ENCODE data around the gene KCNMB3.
"Not testable (repeated sequence)": the region's sequence is repeated elsewhere in the genome, so short reads cannot be mapped to it uniquely, and the experiment has no call there.

The KCNMB3 gene, protein sequence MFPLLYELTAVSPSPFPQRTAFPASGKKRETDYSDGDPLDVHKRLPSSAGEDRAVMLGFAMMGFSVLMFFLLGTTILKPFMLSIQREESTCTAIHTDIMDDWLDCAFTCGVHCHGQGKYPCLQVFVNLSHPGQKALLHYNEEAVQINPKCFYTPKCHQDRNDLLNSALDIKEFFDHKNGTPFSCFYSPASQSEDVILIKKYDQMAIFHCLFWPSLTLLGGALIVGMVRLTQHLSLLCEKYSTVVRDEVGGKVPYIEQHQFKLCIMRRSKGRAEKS

GRCh38 chr3:179250803-179251476 lies at the start of gene KCNMB3:
Gene KCNMB3, minus strand, starts transcription at chr3:179251114. Its CDS starts 124 bp downstream, at chr3:179250990.
- DNase-seq = no peak

GRCh38 chr3:179299999-179300613 lies 49.2 kb upstream of the KCNMB3 start:
- no peak for DNase-seq

DNA sequence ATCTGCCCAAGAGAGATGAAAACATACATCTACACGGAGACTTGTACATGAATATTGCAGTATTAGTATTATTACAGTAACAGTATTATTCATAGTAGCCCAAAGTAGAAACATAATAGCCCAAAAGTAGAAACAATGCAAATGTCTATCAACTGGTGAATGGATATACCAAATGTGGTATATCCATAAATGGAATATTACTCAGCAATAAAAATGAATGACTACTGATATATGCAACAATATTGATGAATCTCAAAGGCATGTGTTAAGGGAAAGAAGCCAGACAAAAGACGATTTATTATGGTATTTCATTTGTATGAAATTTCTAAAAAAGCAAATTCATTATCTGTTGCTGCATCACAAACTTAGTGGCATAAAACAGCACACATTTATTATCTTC lies 48.4 kb upstream of the KCNMB3 start:
- no peak for DNase-seq

GRCh38 chr3:179297971-179298725 lies 47.2 kb upstream of the KCNMB3 start:
- DNase-seq = no peak

DNA sequence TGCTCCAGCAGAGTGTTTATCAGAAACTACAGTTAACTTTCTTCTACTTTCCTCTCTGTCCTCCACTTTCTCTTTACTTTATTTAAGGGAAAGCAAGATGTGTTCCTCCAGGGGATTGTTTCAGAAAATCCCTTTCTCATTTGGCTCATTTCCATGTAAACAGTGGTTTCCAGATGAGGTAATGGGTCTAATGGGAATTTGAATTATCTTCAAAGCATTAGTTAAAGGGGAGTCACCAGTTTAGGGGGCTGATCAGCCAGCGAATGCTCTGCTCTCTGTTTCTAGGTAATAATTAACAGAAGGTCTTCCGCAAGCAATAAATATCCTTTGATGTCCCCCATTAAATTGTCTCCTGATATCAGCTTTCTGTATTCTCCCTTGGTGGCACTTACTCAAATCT lies 41.5 kb upstream of the KCNMB3 start:
- DNase-seq = no peak

DNA sequence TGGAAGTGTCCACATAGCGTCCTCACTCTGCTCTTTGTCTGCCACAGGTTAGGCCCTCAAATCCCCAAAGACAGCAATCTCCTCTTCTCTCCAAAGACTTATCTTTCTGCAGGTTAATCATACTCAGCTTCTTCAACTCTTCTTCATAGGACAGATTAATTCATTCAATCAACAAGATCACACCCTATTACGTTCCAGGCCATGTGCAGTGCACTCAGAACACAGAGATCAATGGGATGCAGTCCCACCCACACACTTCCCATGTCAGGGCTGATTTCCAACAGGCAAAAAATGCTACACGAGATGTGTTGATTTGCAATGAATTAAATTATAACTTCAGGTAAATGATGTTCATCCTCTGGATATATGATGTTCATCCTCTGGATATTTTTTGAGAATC lies 38.4 kb upstream of the KCNMB3 start:
- no peak for DNase-seq

DNA sequence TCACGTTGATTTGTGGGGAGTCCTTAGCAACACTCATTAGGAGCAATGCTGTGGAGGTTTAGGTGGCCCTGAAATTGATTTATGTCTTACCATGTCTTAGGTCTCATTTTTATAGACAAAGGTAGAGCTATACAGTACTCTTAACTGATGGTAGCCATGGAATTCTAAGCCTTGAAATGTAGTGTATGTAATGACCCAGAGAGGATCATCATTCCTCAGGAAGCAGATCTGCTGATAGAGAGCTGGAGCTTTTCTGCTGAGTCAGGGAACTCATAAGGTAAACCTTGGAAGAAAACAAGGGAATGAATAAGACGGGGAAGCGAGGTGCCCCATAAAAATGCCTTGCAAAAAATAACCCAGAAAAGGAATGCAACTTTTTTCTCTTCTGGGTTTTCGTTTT lies 37.9 kb upstream of the KCNMB3 start:
- DNase-seq = no peak

DNA sequence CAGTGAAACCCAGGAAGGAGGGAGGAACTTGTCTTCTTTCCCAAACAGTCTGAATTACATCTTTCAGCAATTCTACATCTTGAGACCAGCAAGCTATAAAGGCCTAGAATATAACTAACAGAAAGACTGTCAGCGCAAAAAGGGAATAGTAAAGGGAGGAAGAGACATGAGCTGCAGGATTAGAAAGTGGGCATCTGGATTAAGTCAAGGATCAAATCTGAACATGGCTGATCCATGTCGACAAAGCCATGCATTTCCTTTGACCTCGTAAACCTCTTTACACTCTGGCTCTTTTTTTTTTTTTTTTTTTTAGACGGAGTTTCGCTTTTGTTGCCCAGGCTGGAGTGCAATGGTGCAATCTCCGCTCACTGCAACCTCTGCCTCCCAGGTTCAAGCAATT lies 35.4 kb upstream of the KCNMB3 start:
- no peak for DNase-seq

GRCh38 chr3:179281825-179282224 lies 30.9 kb upstream of the KCNMB3 start:
- no peak for DNase-seq

DNA sequence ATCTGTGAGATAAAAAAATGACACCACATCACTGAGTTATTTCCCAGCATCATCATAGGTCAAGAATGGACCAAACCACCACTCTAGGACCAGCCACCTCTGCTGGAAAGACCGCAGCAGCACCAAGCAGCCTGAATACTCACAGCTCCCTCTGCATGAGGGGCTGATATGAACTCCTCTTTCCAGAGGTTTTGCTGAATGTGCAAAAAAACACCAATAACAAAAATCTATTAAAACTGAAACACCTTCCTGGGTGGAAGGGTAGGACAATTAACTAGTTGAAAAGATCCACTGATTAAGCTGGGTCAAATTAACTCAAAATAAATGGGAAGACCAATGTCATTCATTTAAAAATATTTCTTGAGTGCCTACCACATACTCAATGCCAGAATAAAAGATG lies 28.9 kb upstream of the KCNMB3 start:
- no peak for DNase-seq

GRCh38 chr3:179278932-179279693 lies 28.2 kb upstream of the KCNMB3 start:
- no peak for DNase-seq

- DNase-seq = no peak
These were observed 27.2 kb upstream of the KCNMB3 start for GRCh38 chr3:179278151-179278550.

DNA sequence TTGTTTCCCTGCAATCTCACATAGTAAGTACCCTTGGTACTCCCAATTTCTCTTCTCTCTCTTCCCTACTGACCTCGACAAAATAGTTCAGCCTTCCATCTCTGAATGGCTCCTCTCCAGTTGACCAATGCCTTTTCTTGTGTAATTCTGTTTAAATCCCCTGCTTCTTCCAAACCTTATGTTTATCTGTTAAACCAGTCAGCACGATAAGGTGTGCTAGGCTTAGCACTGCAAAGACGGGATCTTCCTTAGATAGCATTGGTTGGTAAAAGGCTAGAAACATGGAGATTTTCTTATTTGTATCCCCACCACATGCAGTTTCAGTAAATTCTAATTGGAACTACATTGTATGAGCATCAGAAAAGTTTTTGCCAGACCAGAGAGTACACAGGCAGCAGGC lies 25.8 kb upstream of the KCNMB3 start:
- no peak for DNase-seq

GRCh38 chr3:179276001-179276400 lies 25.1 kb upstream of the KCNMB3 start:
- DNase-seq = no peak

GRCh38 chr3:179274434-179274833 lies 23.5 kb upstream of the KCNMB3 start:
- not testable (repeated sequence) for DNase-seq

DNA sequence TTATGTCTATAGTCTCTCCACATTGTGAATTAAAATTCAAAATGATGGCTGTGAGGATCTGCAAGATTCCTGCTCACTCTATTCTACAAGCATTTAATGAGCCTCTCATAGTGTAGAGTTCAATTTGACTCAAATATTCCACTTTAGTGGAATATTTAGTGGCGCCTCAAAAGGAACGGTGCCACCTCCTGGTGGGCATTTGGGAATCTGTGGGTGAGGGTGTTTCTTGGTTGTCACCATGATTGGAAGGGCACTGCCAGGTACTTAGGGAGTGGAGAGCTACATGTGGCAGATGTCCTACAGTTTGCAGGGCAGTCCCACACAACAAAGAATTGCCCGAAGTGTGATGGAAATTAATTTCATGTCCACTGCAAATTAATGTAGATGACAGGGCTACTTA lies 21.5 kb upstream of the KCNMB3 start:
- no peak for DNase-seq

DNA sequence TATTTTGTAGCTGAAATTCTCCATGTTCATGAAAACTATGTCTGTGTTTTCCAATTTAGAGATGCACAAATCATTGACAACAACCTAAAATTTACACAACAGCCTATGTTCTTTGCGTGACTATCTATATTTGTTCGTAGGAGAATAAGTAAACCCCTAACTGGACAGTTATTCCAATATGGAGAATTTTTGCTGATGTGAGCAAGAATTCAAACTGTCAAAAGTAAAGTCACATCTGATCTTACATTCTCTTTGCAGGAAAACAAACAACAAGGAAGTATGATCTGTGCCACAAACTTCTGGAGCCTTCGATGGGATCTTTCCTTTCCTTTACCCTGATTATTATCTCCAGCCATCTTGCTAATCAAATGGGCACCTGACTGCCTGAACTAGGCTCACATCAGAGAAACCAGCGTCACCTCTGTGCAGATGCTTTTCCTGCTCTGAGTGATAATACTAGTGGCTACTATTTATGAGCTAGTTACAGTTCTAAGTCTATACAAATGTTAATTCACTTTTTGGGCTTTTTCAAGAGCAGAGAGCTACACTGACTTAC lies 18.3 kb upstream of the KCNMB3 start:
- DNase-seq = no peak

GRCh38 chr3:179268400-179269051 lies 17.6 kb upstream of the KCNMB3 start:
- no peak for DNase-seq

DNA sequence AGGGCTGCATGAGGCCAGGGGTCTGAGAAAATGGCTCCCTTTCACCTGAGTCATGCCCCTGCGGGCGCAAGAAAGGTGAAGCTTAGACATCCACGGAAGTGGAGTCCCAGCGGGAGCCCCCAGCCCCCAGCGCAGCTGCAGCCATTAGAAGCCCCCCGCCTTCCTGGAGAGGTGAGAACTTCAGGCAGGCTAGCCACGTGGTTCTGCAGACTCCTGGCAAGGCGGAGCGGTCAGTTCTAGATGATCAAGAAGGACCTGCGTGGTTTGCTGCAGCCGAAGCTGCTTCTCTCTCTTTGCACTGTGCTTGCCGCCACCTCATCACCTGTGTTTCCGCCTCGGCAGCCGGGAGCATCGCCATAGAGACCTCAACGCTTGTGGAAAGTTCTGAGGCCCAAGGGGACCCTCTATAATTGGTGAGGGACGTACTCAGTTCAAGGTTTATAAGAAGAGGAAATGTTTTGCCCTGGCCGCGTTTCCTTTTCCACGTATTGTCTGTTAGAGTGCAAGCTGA lies 15.8 kb upstream of the KCNMB3 start:
- DNase-seq = no peak

DNA sequence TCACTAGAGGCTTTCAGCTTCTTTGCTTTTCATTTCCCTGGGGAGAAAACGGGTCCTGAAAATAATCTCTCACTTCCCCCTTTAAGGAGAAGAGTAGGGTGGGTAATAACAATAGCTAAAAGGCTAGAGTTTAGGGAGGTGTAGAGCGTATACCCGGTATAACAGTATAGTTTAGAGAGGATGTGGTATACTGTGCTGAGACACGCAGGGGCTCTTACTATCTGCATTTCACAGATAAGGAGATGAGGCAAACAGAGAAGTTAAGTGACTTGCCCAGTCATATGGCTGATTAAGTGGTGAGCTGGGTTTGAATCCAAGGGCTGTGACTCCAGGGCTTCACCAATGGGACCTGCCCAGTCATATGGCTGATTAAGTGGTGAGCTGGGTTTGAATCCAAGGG lies 15.0 kb upstream of the KCNMB3 start:
- DNase-seq = no peak

DNA sequence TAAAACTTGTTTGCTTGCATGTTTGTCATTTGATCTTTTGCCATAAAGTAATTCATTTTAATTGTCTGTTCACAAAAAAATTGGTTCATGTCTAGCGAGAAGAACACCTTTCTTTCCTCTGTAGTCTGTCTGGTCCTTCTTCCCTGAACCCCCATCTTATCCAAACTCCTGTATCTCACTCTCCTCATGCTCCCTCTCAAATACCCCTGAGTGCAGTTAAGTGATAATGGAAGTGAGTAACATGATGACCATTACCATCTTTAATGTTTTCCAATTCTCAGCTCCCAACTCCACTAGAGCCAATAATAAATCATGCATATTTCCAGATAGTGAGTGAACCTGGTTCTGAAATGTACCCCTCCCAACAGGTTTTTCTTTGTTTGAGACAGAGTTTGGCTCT lies 14.2 kb upstream of the KCNMB3 start:
- DNase-seq = no peak

DNA sequence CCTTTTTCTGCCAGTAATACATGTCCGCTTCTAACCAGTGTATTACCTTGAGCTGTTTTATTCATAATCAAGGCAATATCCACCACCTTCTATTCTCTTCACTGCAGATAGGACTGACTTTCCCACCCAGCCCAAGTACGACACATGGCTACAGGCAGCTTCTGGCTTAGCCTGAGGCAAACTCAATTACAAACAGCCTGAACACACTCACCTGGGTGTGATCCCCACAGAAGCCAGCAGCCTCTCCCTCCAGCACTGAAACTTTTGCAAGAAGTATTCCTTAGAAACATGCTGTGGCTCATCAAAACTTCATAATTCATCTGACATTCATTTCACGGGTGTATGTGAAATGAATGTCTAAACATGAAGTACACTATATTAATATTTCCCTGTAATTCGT lies 13.5 kb upstream of the KCNMB3 start:
- no peak for DNase-seq
